ENCODE data around the gene JADE1. TPM values are rescaled to one million over a fixed set of nuclear protein-coding genes. Genes with fewer than 3 reads are reported as not detected.

JADE1 gene
- polyA plus RNA-seq, 3 donors from 2014 or later = 31.4 to 49.3 (median 42.0) TPM

GRCh38 chr4:128837679-128838078 lies 28.2 kb downstream of the JADE1 start:
- Mint-ChIP-seq H3K4me3 (peak overlapping the region in 1 of 5 donors; percentile 1), H3K4me1 (peaks cover 64 to 90% of the 10 kb centered on the region in 2 donors), H3K27ac (peak overlapping the region in 4 of 6 donors; percentile 1 to 79 (median 32))

DNA sequence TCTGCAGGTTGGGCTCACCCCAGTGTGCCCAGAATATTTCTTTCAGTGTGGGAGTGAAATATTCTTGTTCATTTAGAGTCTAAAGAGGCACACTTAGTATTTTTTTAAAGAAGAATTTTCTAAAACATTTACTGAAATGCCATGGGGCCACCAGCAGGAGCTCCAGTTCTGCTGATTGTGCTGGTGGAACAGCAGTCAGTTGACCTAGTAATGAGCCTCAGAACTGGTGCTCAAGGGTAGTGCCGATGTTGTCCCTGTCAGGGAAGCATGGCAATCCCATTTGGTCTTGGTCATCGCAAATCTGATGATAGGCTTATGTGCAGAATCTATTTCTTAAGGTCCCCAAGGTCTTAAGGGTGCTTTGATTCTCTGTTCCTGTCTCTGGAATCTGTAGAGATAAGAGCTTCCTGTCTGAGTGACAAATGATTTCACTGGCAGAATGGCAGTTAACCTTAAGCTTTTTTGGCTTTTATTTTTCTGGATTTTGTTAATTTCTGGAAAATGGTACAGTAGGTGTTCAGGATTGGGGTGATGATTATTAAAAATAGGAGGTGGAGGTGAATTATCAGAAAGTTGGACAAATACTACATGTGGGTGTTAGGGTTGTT lies 31.3 kb downstream of the JADE1 start:
- peaks cover 2 to 4% (median 2%) of the 10 kb centered on the region in 3 donors for H3K27me3 Mint-ChIP-seq (ENCODE audit: low read depth in 3 of 3)
- H3K4me1 Mint-ChIP-seq = peaks cover 53 to 83% of the 10 kb centered on the region in 2 donors
- no peak overlapping the region for H3K4me3 Mint-ChIP-seq
- peak overlapping the region; percentile 14 to 87 (median 76) for H3K27ac Mint-ChIP-seq
- no peak for DNase-seq
- no peaks in the 10 kb centered on the region for H3K9me3 Mint-ChIP-seq
- H3K36me3 Mint-ChIP-seq = peaks cover 7 to 15% (median 10%) of the 10 kb centered on the region in 3 donors

More at GRCh38 chr4:128837679-128838078, 28.2 kb downstream of the JADE1 start:
- peaks cover 0 to 2% (median 2%) of the 10 kb centered on the region in 3 donors for H3K27me3 Mint-ChIP-seq (ENCODE audit: low read depth in 3 of 3)
- H3K9me3 Mint-ChIP-seq = no peaks in the 10 kb centered on the region
- DNase-seq = no peak
- peaks cover 2 to 4% (median 2%) of the 10 kb centered on the region in 3 donors for H3K36me3 Mint-ChIP-seq

GRCh38 chr4:128841402-128841801 lies 31.9 kb downstream of the JADE1 start:
- peaks cover 2 to 4% (median 2%) of the 10 kb centered on the region in 3 donors for H3K27me3 Mint-ChIP-seq (ENCODE audit: low read depth in 3 of 3)
- H3K36me3 Mint-ChIP-seq = peaks cover 7 to 15% (median 10%) of the 10 kb centered on the region in 3 donors
- H3K9me3 Mint-ChIP-seq = no peaks in the 10 kb centered on the region
- peak overlapping the region in 5 of 6 donors; percentile 14 to 87 (median 80) for H3K27ac Mint-ChIP-seq
- DNase-seq = no peak
- peak overlapping the region in 2 of 5 donors; percentile 2 to 4 for H3K4me3 Mint-ChIP-seq
- H3K4me1 Mint-ChIP-seq = peaks cover 51 to 77% of the 10 kb centered on the region in 2 donors

DNA sequence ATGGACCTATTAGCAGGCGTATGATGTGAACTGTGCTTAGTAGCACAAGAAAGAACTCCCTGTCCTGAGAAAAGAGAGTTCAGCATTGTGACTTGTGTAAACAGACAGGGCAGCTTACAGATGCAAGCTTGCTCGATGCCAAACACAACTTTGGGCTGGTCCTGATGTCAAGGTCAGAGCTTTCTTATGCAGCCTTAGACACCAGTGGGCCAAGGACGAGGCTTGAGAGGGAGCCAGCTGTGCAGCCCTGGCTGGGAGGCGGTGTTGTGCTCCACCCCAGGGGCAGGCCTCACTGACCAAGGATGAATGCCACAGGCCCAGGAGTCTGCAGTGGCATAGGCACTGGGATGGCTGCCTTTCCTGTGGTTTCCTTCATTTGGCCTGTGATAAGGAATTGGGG lies 35.4 kb downstream of the JADE1 start:
- Mint-ChIP-seq H3K4me3 (no peak overlapping the region), H3K27ac (peak overlapping the region in 1 of 6 donors; percentile 6), H3K36me3 (peaks cover 20 to 46% (median 25%) of the 10 kb centered on the region in 3 donors), H3K9me3 (no peaks in the 10 kb centered on the region), H3K4me1 (peaks cover 29 to 56% of the 10 kb centered on the region in 2 donors), H3K27me3 (ENCODE audit: low read depth in 3 of 3) (peaks cover 0 to 4% (median 2%) of the 10 kb centered on the region in 3 donors)
- no peak for DNase-seq

- no peaks in the 10 kb centered on the region for H3K9me3 Mint-ChIP-seq
- DNase-seq = no peak
- H3K36me3 Mint-ChIP-seq = peaks cover 24 to 57% (median 26%) of the 10 kb centered on the region in 3 donors
- H3K27me3 Mint-ChIP-seq (ENCODE audit: low read depth in 3 of 3) = peaks cover 0 to 4% (median 2%) of the 10 kb centered on the region in 3 donors
- H3K4me1 Mint-ChIP-seq = peaks cover 17 to 45% of the 10 kb centered on the region in 2 donors
- no peak overlapping the region for H3K4me3 Mint-ChIP-seq
- H3K27ac Mint-ChIP-seq = peak overlapping the region in 3 of 6 donors; percentile 9 to 55 (median 45)
Measured at GRCh38 chr4:128846063-128846462, 36.6 kb downstream of the JADE1 start.

GRCh38 chr4:128847082-128847724 lies 37.7 kb downstream of the JADE1 start:
- H3K36me3 Mint-ChIP-seq = peaks cover 31 to 67% (median 34%) of the 10 kb centered on the region in 3 donors
- H3K27ac Mint-ChIP-seq = peak overlapping the region in 5 of 6 donors; percentile 23 to 79 (median 55)
- H3K27me3 Mint-ChIP-seq (ENCODE audit: low read depth in 3 of 3) = peaks cover 0 to 2% (median 2%) of the 10 kb centered on the region in 3 donors
- H3K9me3 Mint-ChIP-seq = no peaks in the 10 kb centered on the region
- DNase-seq = no peak
- H3K4me3 Mint-ChIP-seq = no peak overlapping the region
- H3K4me1 Mint-ChIP-seq = peaks cover 11 to 35% of the 10 kb centered on the region in 2 donors

- DNase-seq = no peak
- Mint-ChIP-seq H3K4me1 (peaks cover 21 to 34% of the 10 kb centered on the region in 2 donors), H3K9me3 (no peaks in the 10 kb centered on the region), H3K36me3 (peaks cover 34 to 71% (median 35%) of the 10 kb centered on the region in 3 donors), H3K4me3 (no peak overlapping the region), H3K27ac (peak overlapping the region; percentile 37 to 81 (median 60)), H3K27me3 (ENCODE audit: low read depth in 3 of 3) (peaks cover 0 to 2% (median 0%) of the 10 kb centered on the region in 3 donors)
Measured at GRCh38 chr4:128848461-128848860, 39.0 kb downstream of the JADE1 start.

GRCh38 chr4:128850252-128850651 lies 40.8 kb downstream of the JADE1 start:
- H3K27ac Mint-ChIP-seq = peak overlapping the region in 3 of 6 donors; percentile 2 to 57 (median 4)
- H3K4me1 Mint-ChIP-seq = peaks cover 39 to 44% of the 10 kb centered on the region in 2 donors
- peaks cover 0 to 2% (median 2%) of the 10 kb centered on the region in 3 donors for H3K27me3 Mint-ChIP-seq (ENCODE audit: low read depth in 3 of 3)
- H3K4me3 Mint-ChIP-seq = no peak overlapping the region
- H3K36me3 Mint-ChIP-seq = peaks cover 27 to 72% (median 36%) of the 10 kb centered on the region in 3 donors
- no peak for DNase-seq
- no peaks in the 10 kb centered on the region for H3K9me3 Mint-ChIP-seq

- peak overlapping the region; percentile 93 to 97 (median 96) for H3K27ac Mint-ChIP-seq
Measured at GRCh38 chr4:128853741-128854140, 44.2 kb downstream of the JADE1 start.

GRCh38 chr4:128854433-128854832 lies 44.9 kb downstream of the JADE1 start:
- Mint-ChIP-seq H3K4me3 (peak overlapping the region; percentile 65 to 88 (median 74)), H3K36me3 (peaks cover 36 to 68% (median 42%) of the 10 kb centered on the region in 3 donors), H3K27me3 (ENCODE audit: low read depth in 3 of 3) (peaks cover 0 to 2% (median under 1%) of the 10 kb centered on the region in 3 donors), H3K27ac (peak overlapping the region; percentile 93 to 97 (median 96)), H3K4me1 (peaks cover 62 to 64% of the 10 kb centered on the region in 2 donors), H3K9me3 (no peaks in the 10 kb centered on the region)
- peak; percentile 75 to 82 (median 79) for DNase-seq

More at GRCh38 chr4:128853741-128854140, 44.2 kb downstream of the JADE1 start:
- DNase-seq = peak in 1 of 3 donors; percentile 6
- Mint-ChIP-seq H3K4me1 (peaks cover 55 to 57% of the 10 kb centered on the region in 2 donors), H3K27me3 (ENCODE audit: low read depth in 3 of 3) (peaks cover 0 to 2% (median 0%) of the 10 kb centered on the region in 3 donors), H3K4me3 (peak overlapping the region; percentile 65 to 88 (median 74)), H3K9me3 (no peaks in the 10 kb centered on the region), H3K36me3 (peaks cover 31 to 69% (median 39%) of the 10 kb centered on the region in 3 donors)

GRCh38 chr4:128855621-128856020 lies 46.1 kb downstream of the JADE1 start:
- Mint-ChIP-seq H3K27me3 (ENCODE audit: low read depth in 3 of 3) (peaks cover 0 to 2% (median 2%) of the 10 kb centered on the region in 3 donors), H3K4me1 (peaks cover 74 to 76% of the 10 kb centered on the region in 2 donors), H3K9me3 (no peaks in the 10 kb centered on the region), H3K4me3 (peak overlapping the region in 1 of 5 donors; percentile 77), H3K27ac (peak overlapping the region in 5 of 6 donors; percentile 93 to 96 (median 95)), H3K36me3 (peaks cover 38 to 64% (median 40%) of the 10 kb centered on the region in 3 donors)
- no peak for DNase-seq

DNA sequence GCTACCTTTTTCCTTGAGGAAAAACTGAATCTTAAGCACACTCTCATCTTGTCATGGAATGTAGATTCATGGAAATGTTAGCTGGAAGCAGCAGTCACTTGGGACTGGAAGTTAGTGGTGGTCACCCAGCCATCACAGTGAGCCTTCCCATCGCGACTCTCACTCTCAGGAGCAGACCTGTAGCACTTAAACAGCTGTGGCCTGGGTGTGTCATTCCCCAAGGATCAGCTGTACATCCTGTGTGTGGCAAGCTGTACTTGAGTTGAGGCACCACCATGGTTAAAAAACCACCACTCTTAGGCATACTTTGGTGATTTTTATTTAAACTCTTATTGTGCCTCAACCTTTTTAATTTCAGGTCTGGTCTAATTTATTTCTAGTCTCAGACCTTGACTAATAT lies 46.7 kb downstream of the JADE1 start:
- Mint-ChIP-seq H3K4me1 (peaks cover 80 to 82% of the 10 kb centered on the region in 2 donors), H3K36me3 (peaks cover 36 to 65% (median 44%) of the 10 kb centered on the region in 3 donors), H3K27me3 (ENCODE audit: low read depth in 3 of 3) (peaks cover 0 to 2% (median 2%) of the 10 kb centered on the region in 3 donors), H3K27ac (peak overlapping the region in 5 of 6 donors; percentile 47 to 95 (median 83)), H3K9me3 (no peaks in the 10 kb centered on the region), H3K4me3 (no peak overlapping the region)
- no peak for DNase-seq

GRCh38 chr4:128858879-128859671 lies 49.6 kb downstream of the JADE1 start:
- Mint-ChIP-seq H3K9me3 (no peaks in the 10 kb centered on the region), H3K27me3 (ENCODE audit: low read depth in 3 of 3) (peaks cover 2 to 10% (median 4%) of the 10 kb centered on the region in 3 donors), H3K4me1 (peaks cover 84 to 91% of the 10 kb centered on the region in 2 donors), H3K36me3 (peaks cover 35 to 60% (median 41%) of the 10 kb centered on the region in 3 donors), H3K4me3 (peak overlapping the region in 1 of 5 donors; percentile 19), H3K27ac (peak overlapping the region; percentile 5 to 79 (median 34))
- DNase-seq = no peak

All from immature natural killer cell (primary cell).